Activated CD4-positive, alpha-beta memory T cell treated with anti-CD3 and anti-CD28 coated beads for 36 hours (primary cell): ENCODE results near the gene RCBTB2. TPM values are rescaled to one million over a fixed set of nuclear protein-coding genes. Genes with fewer than 3 reads are reported as not detected.

Experiments
- CTCF ChIA-PET: fragments of 350-600 bp; sonication (Branson Sonifier 250); formaldehyde crosslinking; loops from one replicate; lab custom pipeline; 2021; ENCODE audit warnings: antibody characterized with exemption, inconsistent platforms; lab: Charles Lee
- POLR2A ChIA-PET: fragments of 350-600 bp; sonication (Branson Sonifier 250); formaldehyde crosslinking; loops from one replicate; lab custom pipeline; 2021; ENCODE audit warnings: antibody characterized with exemption; lab: Charles Lee
- DNase-seq: peaks from one replicate; pipeline ENCODE4 v3.0.0-alpha.2; 2020
- H3K27ac Mint-ChIP-seq: one replicate; pipeline ENCODE4 v1.8.0; 2021; ENCODE audit warnings: mixed read lengths
- H3K27me3 Mint-ChIP-seq: one replicate; pipeline ENCODE4 v1.8.0; 2021; ENCODE audit warnings: mixed read lengths
- H3K36me3 Mint-ChIP-seq: one replicate; pipeline ENCODE4 v1.8.0; 2021; ENCODE audit warnings: mixed read lengths
- H3K4me1 Mint-ChIP-seq: one replicate; pipeline ENCODE4 v1.8.0; 2021; ENCODE audit warnings: low read depth, mixed read lengths
- H3K4me3 Mint-ChIP-seq: one replicate; pipeline ENCODE4 v1.8.0; 2021; ENCODE audit warnings: mild to moderate bottlenecking, mixed read lengths
- H3K9me3 Mint-ChIP-seq: one replicate; pipeline ENCODE4 v1.8.0; 2021; ENCODE audit warnings: mixed read lengths
- intact Hi-C: fragments of 100-400 bp; cut with micrococcal nuclease; formaldehyde crosslinking; loops from one replicate; pipeline ENCODE4 v1.15.1; 2023
- total RNA-seq, 2 experiments: library from RNA; stranded (reverse); gene quantifications; one replicate each; pipeline ENCODE4 v1.2.3, GENCODE V29; 2021

RCBTB2 gene
- total RNA-seq, 2 experiments from 2014 or later: 1.5 to 1.8 TPM

- DNase-seq: no peak
- intact Hi-C loops: loop anchor here (1.0 to 5.0 kb wide), 9 partner anchors 14 to 1446 kb away; partner anchors contain the start of genes LPAR6, NUDT15, RCBTB2 and SPRYD7
- POLR2A ChIA-PET: interaction anchor here (0.7 kb wide), 2 partner anchors 158 to 188 kb away, joined by 3 read pairs; no protein-coding TSS in a partner anchor
- Mint-ChIP-seq H3K36me3 (peaks cover 3% of the 10 kb centered on the region), H3K4me1 (peaks cover 39% of the 10 kb centered on the region), H3K27ac (peak overlapping the region; percentile 67), H3K4me3 (peak overlapping the region; percentile 38), H3K27me3 (no peaks in the 10 kb centered on the region), H3K9me3 (no peaks in the 10 kb centered on the region)
- CTCF ChIA-PET: interaction anchor here (0.9 to 1.8 kb wide), 2 partner anchors 14 to 88 kb away, joined by 4 read pairs; no protein-coding TSS in a partner anchor
These were observed 41.3 kb downstream of the RCBTB2 start for GRCh38 chr13:48491423-48492095.

GRCh38 chr13:48490241-48490640, 42.6 kb downstream of the RCBTB2 start:
- no peaks in the 10 kb centered on the region for H3K27me3 Mint-ChIP-seq
- no peak for DNase-seq
- ChIA-PET POLR2A (no interaction called here), CTCF (interaction anchor here (1.0 kb wide), 1 partner anchor 90 kb away, joined by 3 read pairs; no protein-coding TSS in a partner anchor)
- intact Hi-C loops: loop anchor here (2.0 to 5.0 kb wide), 5 partner anchors 41 to 1447 kb away; partner anchors contain the start of genes LPAR6, NUDT15 and SPRYD7
- H3K9me3 Mint-ChIP-seq: no peaks in the 10 kb centered on the region
- H3K36me3 Mint-ChIP-seq: peaks cover 6% of the 10 kb centered on the region
- H3K4me3 Mint-ChIP-seq: peak overlapping the region; percentile 17
- H3K4me1 Mint-ChIP-seq: peaks cover 39% of the 10 kb centered on the region
- peak overlapping the region; percentile 44 for H3K27ac Mint-ChIP-seq

GRCh38 chr13:48489666-48490065, 43.2 kb downstream of the RCBTB2 start:
- no peak overlapping the region for H3K4me3 Mint-ChIP-seq
- no peak for DNase-seq
- no peaks in the 10 kb centered on the region for H3K27me3 Mint-ChIP-seq
- peak overlapping the region; percentile 44 for H3K27ac Mint-ChIP-seq
- POLR2A ChIA-PET: no interaction called here
- intact Hi-C loops: loop anchor here (2.0 to 5.0 kb wide), 5 partner anchors 41 to 1448 kb away; partner anchors contain the start of genes LPAR6, NUDT15 and SPRYD7
- H3K36me3 Mint-ChIP-seq: peaks cover 6% of the 10 kb centered on the region
- H3K4me1 Mint-ChIP-seq: peaks cover 39% of the 10 kb centered on the region
- CTCF ChIA-PET: interaction anchor here (1.0 kb wide), 1 partner anchor 90 kb away, joined by 3 read pairs; no protein-coding TSS in a partner anchor
- H3K9me3 Mint-ChIP-seq: no peaks in the 10 kb centered on the region

GRCh38 chr13:48488995-48489394, 43.9 kb downstream of the RCBTB2 start:
- peak overlapping the region; percentile 62 for H3K27ac Mint-ChIP-seq
- no peak for DNase-seq
- intact Hi-C loops: no loop called here
- peaks cover 39% of the 10 kb centered on the region for H3K4me1 Mint-ChIP-seq
- peaks cover 6% of the 10 kb centered on the region for H3K36me3 Mint-ChIP-seq
- no peaks in the 10 kb centered on the region for H3K9me3 Mint-ChIP-seq
- peak overlapping the region; percentile 4 for H3K4me3 Mint-ChIP-seq
- H3K27me3 Mint-ChIP-seq: no peaks in the 10 kb centered on the region
- ChIA-PET POLR2A (no interaction called here), CTCF (no interaction called here)

DNA sequence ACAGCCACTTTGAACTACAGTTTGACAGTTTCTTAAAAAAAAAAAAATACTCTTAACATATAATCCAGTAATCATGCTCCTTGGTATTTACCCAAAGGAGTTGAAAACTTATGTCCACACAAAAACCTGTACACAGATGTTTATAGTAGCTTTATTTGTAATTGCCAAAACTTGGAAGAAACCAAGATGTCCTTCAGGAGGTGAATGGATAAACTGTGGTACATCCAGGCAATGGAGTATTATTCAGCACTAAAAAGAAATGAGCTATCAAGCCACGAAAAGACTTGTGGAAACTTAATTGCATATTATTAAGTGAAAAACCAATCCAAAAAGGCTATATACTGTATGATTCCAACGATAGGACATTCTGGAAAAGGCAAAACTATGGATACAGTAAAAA, 44.9 kb downstream of the RCBTB2 start:
- H3K36me3 Mint-ChIP-seq: peaks cover 6% of the 10 kb centered on the region
- H3K27me3 Mint-ChIP-seq: no peaks in the 10 kb centered on the region
- ChIA-PET CTCF (interaction anchor here (0.6 kb wide), 1 partner anchor 90 kb away, joined by 5 read pairs; no protein-coding TSS in a partner anchor), POLR2A (no interaction called here)
- no peak overlapping the region for H3K4me3 Mint-ChIP-seq
- H3K4me1 Mint-ChIP-seq: peaks cover 39% of the 10 kb centered on the region
- H3K9me3 Mint-ChIP-seq: no peaks in the 10 kb centered on the region
- intact Hi-C loops: no loop called here
- H3K27ac Mint-ChIP-seq: no peak overlapping the region
- DNase-seq: no peak

GRCh38 chr13:48486836-48487235, 46.0 kb downstream of the RCBTB2 start:
- intact Hi-C loops: no loop called here
- CTCF ChIA-PET: interaction anchor here (1.1 kb wide), 1 partner anchor 93 kb away, joined by 5 read pairs; no protein-coding TSS in a partner anchor
- no peaks in the 10 kb centered on the region for H3K27me3 Mint-ChIP-seq
- H3K4me1 Mint-ChIP-seq: peaks cover 39% of the 10 kb centered on the region
- H3K4me3 Mint-ChIP-seq: no peak overlapping the region
- H3K36me3 Mint-ChIP-seq: peaks cover 6% of the 10 kb centered on the region
- no peaks in the 10 kb centered on the region for H3K9me3 Mint-ChIP-seq
- DNase-seq: no peak
- POLR2A ChIA-PET: no interaction called here
- H3K27ac Mint-ChIP-seq: no peak overlapping the region

DNA sequence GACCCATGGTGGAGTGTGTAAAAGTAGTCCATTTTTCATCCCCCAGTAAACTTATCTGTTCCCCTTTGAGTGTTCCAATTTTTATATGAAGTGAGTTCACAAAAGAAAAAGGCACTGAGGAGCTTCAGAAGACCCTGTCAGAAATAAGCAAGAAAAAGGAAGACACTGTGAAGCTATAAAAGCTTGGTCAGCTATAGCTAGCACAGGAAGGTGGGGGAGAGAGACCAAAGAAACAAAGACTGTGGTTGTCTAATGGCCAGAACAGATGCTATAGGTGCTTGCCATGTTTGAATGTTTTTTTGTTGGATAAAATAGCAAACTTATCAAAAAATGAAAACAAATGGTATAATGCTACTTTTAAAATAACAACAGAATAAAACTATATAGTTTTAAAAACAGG, 46.5 kb downstream of the RCBTB2 start:
- Mint-ChIP-seq H3K36me3 (peaks cover 6% of the 10 kb centered on the region), H3K27ac (no peak overlapping the region), H3K9me3 (no peaks in the 10 kb centered on the region), H3K4me3 (no peak overlapping the region), H3K27me3 (no peaks in the 10 kb centered on the region), H3K4me1 (peaks cover 39% of the 10 kb centered on the region)
- POLR2A ChIA-PET: no interaction called here
- DNase-seq: no peak
- intact Hi-C loops: no loop called here
- CTCF ChIA-PET: interaction anchor here (0.6 to 1.1 kb wide), 2 partner anchors 12 to 94 kb away, joined by 3 to 5 read pairs; no protein-coding TSS in a partner anchor

DNA sequence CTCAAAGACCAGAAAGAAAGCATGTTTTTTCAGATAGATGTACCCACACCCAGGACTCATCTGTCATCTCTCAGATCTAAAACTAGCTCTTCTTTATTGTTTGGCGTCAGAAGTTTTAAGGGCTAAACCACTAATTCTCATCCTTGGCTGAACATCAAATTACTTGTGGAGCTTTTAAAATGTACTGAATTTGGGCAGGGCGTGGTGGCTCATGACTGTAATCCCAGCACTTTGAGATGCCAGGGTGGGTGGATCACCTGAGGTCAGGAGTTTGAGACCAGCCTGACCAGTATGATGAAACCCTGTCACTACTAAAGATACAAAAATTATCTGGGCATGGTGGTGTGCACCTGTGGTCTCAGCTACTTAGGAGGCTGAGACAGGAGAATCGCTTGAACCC, 47.4 kb downstream of the RCBTB2 start:
- intact Hi-C loops: no loop called here
- no peaks in the 10 kb centered on the region for H3K9me3 Mint-ChIP-seq
- H3K4me3 Mint-ChIP-seq: no peak overlapping the region
- peaks cover 6% of the 10 kb centered on the region for H3K36me3 Mint-ChIP-seq
- H3K27me3 Mint-ChIP-seq: no peaks in the 10 kb centered on the region
- DNase-seq: no peak
- CTCF ChIA-PET: no interaction called here
- H3K27ac Mint-ChIP-seq: no peak overlapping the region
- POLR2A ChIA-PET: no interaction called here
- peaks cover 33% of the 10 kb centered on the region for H3K4me1 Mint-ChIP-seq

DNA sequence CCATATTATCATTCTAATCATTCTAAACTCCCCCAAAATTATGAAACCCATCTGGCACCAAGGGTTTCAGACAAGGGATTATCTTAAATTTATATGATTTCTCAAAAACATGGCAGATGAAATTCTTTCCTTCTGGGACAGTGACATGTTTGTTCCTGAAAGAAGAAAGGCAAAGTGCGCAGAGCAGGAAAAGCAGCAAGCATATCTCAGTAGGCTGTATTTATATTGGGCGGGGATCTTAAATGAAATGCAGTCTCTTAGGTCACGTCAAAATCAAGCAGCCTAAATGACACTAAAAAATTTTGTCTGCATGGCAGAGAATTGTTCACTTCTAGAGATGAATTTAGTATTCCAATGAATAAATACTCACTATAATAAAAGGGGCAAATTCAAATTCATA, 49.3 kb downstream of the RCBTB2 start:
- CTCF ChIA-PET: no interaction called here
- intact Hi-C loops: no loop called here

DNA sequence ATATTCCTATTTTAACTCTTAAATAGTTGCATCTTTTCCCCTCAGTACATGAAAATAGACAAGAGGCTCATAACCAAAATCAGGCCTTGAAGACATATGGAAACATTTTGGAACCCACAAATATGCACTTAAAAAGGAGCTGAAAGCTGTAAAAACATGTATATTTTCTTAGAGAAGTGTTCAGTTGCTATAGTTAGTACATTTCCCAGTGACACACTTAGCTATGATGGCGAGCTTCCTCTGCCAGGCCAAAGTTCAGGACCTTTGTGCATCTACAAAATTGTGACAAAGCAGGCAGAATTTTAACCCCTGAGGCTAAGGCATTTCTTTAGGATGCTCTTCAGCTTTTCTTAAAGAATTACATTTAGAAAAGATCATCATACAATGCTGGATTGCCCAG, 54.5 kb downstream of the RCBTB2 start:
- ChIA-PET POLR2A (no interaction called here), CTCF (no interaction called here)
- Mint-ChIP-seq H3K4me3 (no peak overlapping the region), H3K9me3 (no peaks in the 10 kb centered on the region), H3K4me1 (no peaks in the 10 kb centered on the region), H3K36me3 (peaks cover 10% of the 10 kb centered on the region), H3K27ac (no peak overlapping the region), H3K27me3 (no peaks in the 10 kb centered on the region)
- DNase-seq: no peak
- intact Hi-C loops: no loop called here

More for the DNA sequence above, 49.3 kb downstream of the RCBTB2 start:
- Mint-ChIP-seq H3K36me3 (peaks cover 8% of the 10 kb centered on the region), H3K4me3 (no peak overlapping the region), H3K4me1 (peaks cover 16% of the 10 kb centered on the region), H3K27me3 (no peaks in the 10 kb centered on the region), H3K9me3 (no peaks in the 10 kb centered on the region), H3K27ac (no peak overlapping the region)
- DNase-seq: no peak
- POLR2A ChIA-PET: no interaction called here

DNA sequence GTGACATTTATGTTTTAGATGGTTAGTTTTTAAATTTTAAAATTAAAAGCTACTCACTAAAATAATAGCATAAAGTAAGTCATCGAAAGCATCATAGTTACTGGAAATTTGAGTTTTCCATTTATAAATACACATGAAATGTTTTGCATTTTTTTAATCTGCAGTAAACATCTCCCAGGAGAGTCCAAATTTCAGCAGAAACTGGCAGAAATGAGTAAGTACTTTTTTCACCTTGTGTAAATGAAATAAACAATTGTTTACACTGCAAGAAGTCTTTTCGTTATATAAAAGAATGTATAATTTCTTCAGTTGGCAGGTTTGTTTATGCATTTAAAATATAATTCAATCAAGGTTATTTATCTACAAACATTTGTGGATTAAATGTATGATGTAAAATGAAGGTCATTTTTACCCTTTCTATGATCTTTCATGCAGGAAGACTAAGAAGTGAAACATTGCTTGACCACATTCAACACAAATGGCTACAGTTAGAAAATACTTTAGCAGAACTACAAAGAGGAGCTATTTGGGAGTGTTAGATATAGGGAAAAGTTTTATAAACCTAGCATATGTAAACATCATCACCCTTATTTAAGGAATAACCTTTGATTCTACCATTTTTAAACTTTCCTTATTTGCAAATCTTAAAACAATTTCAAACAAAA, 55.6 kb downstream of the RCBTB2 start:
- CTCF ChIA-PET: interaction anchor here (0.6 kb wide), 1 partner anchor 52 kb away, joined by 3 read pairs; no protein-coding TSS in a partner anchor
- Mint-ChIP-seq H3K27ac (no peak overlapping the region), H3K4me1 (no peaks in the 10 kb centered on the region), H3K36me3 (peaks cover 10% of the 10 kb centered on the region), H3K9me3 (no peaks in the 10 kb centered on the region), H3K27me3 (no peaks in the 10 kb centered on the region), H3K4me3 (no peak overlapping the region)
- intact Hi-C loops: no loop called here
- no peak for DNase-seq
- POLR2A ChIA-PET: no interaction called here

DNA sequence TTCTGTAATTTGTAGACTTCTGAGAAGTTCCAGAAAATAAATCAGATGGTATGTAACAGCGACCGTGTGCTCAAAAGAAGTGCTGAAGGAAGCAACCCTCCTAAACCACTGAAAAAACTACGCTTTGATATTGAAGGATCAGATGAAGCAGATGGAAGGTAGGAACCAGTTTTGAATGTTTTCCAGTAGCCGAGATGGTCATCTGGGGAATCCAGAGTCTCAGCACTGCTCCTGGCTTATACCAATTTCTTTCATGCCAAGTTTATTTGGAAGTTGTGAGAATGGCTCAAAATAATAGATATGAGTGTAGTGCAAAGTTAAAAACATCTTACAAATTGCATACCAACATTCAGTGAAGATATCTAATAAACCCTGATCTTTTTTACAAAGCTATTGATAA, 56.2 kb downstream of the RCBTB2 start:
- intact Hi-C loops: no loop called here
- no peaks in the 10 kb centered on the region for H3K9me3 Mint-ChIP-seq
- ChIA-PET POLR2A (no interaction called here), CTCF (interaction anchor here (0.6 kb wide), 1 partner anchor 52 kb away, joined by 3 read pairs; no protein-coding TSS in a partner anchor)
- DNase-seq: no peak
- H3K4me1 Mint-ChIP-seq: no peaks in the 10 kb centered on the region
- H3K4me3 Mint-ChIP-seq: no peak overlapping the region
- peaks cover 10% of the 10 kb centered on the region for H3K36me3 Mint-ChIP-seq
- no peak overlapping the region for H3K27ac Mint-ChIP-seq
- no peaks in the 10 kb centered on the region for H3K27me3 Mint-ChIP-seq
